ENCODE measurements around the gene FNDC3A. TPM values are rescaled to one million over a fixed set of nuclear protein-coding genes. Genes with fewer than 3 reads are reported as not detected.
A peak's percentile ranks its signal among the peaks of the same experiment; 100 is the strongest.

FNDC3A gene
- total RNA-seq, 1 donor from 2014 or later, result 51.9 TPM

DNA sequence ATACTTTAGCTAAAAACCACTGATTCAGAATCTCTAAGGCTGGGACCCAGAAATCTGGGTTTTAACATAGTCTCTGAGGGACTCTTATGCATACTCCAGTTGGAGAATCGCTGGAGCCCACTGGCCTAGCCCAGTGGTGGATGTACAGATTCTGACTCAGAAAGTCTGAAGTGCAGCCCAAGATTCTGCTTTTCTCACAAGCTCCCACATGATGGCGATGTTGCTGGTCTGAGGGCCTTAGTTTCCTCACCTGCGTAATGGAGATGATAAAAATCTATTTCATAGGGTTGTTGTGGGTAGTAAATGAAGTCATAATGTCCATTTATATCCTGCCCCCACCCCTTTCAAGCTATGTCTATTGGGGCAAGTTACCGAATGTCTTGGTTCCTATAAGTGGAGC lies 264.3 kb downstream of the FNDC3A start:
- Mint-ChIP-seq H3K4me3 (ENCODE audit: unreplicated experiment) (no peak overlapping the region), H3K27me3 (ENCODE audit: unreplicated experiment) (peaks cover 25% of the 10 kb centered on the region), H3K9me3 (ENCODE audit: unreplicated experiment) (no peaks in the 10 kb centered on the region), H3K4me1 (ENCODE audit: unreplicated experiment) (no peaks in the 10 kb centered on the region), H3K27ac (ENCODE audit: unreplicated experiment) (no peak overlapping the region), H3K36me3 (ENCODE audit: unreplicated experiment) (no peaks in the 10 kb centered on the region)
- TF ChIP-seq, protein P1, sequence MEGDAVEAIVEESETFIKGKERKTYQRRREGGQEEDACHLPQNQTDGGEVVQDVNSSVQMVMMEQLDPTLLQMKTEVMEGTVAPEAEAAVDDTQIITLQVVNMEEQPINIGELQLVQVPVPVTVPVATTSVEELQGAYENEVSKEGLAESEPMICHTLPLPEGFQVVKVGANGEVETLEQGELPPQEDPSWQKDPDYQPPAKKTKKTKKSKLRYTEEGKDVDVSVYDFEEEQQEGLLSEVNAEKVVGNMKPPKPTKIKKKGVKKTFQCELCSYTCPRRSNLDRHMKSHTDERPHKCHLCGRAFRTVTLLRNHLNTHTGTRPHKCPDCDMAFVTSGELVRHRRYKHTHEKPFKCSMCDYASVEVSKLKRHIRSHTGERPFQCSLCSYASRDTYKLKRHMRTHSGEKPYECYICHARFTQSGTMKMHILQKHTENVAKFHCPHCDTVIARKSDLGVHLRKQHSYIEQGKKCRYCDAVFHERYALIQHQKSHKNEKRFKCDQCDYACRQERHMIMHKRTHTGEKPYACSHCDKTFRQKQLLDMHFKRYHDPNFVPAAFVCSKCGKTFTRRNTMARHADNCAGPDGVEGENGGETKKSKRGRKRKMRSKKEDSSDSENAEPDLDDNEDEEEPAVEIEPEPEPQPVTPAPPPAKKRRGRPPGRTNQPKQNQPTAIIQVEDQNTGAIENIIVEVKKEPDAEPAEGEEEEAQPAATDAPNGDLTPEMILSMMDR (IDR thresholded peaks at IDR 0.05), result peak; percentile 67
- no peak for DNase-seq (ENCODE audit: extremely low spot score, unreplicated experiment)

DNA sequence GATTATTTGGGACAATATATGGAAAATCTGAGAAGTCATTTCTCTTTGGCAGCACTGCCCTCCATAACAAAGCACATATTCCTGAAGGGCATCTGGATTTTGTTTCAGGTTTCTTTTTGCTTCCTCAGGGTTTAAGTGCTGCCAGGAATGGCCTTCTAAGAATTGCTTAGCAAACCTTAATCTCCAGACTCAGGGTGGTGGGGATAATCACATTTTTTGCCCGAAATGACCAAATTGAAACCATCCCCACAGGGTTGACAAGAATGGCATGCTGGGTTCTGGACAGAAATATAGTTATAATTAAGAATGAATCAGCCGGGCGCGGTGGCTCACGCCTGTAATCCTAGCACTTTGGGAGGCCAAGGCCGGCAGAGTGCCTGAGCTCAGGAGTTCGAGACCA lies 265.6 kb downstream of the FNDC3A start:
- Mint-ChIP-seq H3K27me3 (ENCODE audit: unreplicated experiment) (peaks cover 27% of the 10 kb centered on the region), H3K4me3 (ENCODE audit: unreplicated experiment) (no peak overlapping the region), H3K27ac (ENCODE audit: unreplicated experiment) (no peak overlapping the region), H3K9me3 (ENCODE audit: unreplicated experiment) (no peaks in the 10 kb centered on the region), H3K36me3 (ENCODE audit: unreplicated experiment) (no peaks in the 10 kb centered on the region), H3K4me1 (ENCODE audit: unreplicated experiment) (no peaks in the 10 kb centered on the region)
- DNase-seq (ENCODE audit: extremely low spot score, unreplicated experiment), result no peak
- TF ChIP-seq, protein P1 (IDR thresholded peaks at IDR 0.05), result no peak

- no peaks in the 10 kb centered on the region for H3K9me3 Mint-ChIP-seq (ENCODE audit: unreplicated experiment)
- no peak overlapping the region for H3K27ac Mint-ChIP-seq (ENCODE audit: unreplicated experiment)
- TF ChIP-seq, protein P1 (IDR thresholded peaks at IDR 0.05), result no peak
- H3K36me3 Mint-ChIP-seq (ENCODE audit: unreplicated experiment), result no peaks in the 10 kb centered on the region
- no peak for DNase-seq (ENCODE audit: extremely low spot score, unreplicated experiment)
- H3K4me3 Mint-ChIP-seq (ENCODE audit: unreplicated experiment), result no peak overlapping the region
- peaks cover 21% of the 10 kb centered on the region for H3K27me3 Mint-ChIP-seq (ENCODE audit: unreplicated experiment)
- peaks cover 18% of the 10 kb centered on the region for H3K4me1 Mint-ChIP-seq (ENCODE audit: unreplicated experiment)
These were observed 269.4 kb downstream of the FNDC3A start for GRCh38 chr13:49245101-49245500.

- H3K4me3 Mint-ChIP-seq (ENCODE audit: unreplicated experiment), result peak overlapping the region; percentile 97
- H3K36me3 Mint-ChIP-seq (ENCODE audit: unreplicated experiment), result peaks cover 2% of the 10 kb centered on the region
- no peaks in the 10 kb centered on the region for H3K9me3 Mint-ChIP-seq (ENCODE audit: unreplicated experiment)
- H3K27ac Mint-ChIP-seq (ENCODE audit: unreplicated experiment), result peak overlapping the region; percentile 97
- H3K4me1 Mint-ChIP-seq (ENCODE audit: unreplicated experiment), result peaks cover 18% of the 10 kb centered on the region
- TF ChIP-seq, protein P1 (IDR thresholded peaks at IDR 0.05), result no peak
- peaks cover 21% of the 10 kb centered on the region for H3K27me3 Mint-ChIP-seq (ENCODE audit: unreplicated experiment)
- no peak for DNase-seq (ENCODE audit: extremely low spot score, unreplicated experiment)
These were observed 271.3 kb downstream of the FNDC3A start for GRCh38 chr13:49246850-49247642.
